Muscle of leg (tissue), 11 donors: ENCODE measurements around the gene ADGRF3. TPM values are rescaled to one million over a fixed set of nuclear protein-coding genes. Genes with fewer than 3 reads are reported as not detected.
"Not testable (repeated sequence)": the region's sequence is repeated elsewhere in the genome, so short reads cannot be mapped to it uniquely, and the experiment has no call there.

Source experiments
- DNase-seq: peaks from one replicate; pipeline ENCODE4 v3.0.0; 2013
- H3K27ac ChIP-seq: one replicate; pipeline ENCODE4 v1.5.1; 2013; ENCODE audit warnings: mild to moderate bottlenecking, low read length, control low read depth
- H3K27me3 ChIP-seq: one replicate; pipeline ENCODE4 v1.6.1; 2013; ENCODE audit warnings: low read length; ENCODE audit not compliant: control insufficient read depth, insufficient read depth
- H3K36me3 ChIP-seq: one replicate; pipeline ENCODE4 v1.6.1; 2013; ENCODE audit warnings: low read length; ENCODE audit not compliant: control insufficient read depth, insufficient read depth
- H3K4me1 ChIP-seq: one replicate; pipeline ENCODE4 v1.6.1; 2013; ENCODE audit warnings: low read length; ENCODE audit not compliant: control insufficient read depth, insufficient read depth
- H3K4me3 ChIP-seq: one replicate; pipeline ENCODE4 v1.5.1; 2013; ENCODE audit warnings: low read length, control low read depth
- H3K9me3 ChIP-seq: replicated peaks from 2 replicates; pipeline ENCODE4 v1.6.1; 2013; ENCODE audit warnings: low read depth, low read length; ENCODE audit not compliant: control insufficient read depth
- WGBS: methylation state at CpG from one replicate; pipeline ENCODE4 v1.1.5; 2013; ENCODE audit warnings: missing lambda C conversion rate; ENCODE audit not compliant: insufficient coverage; 5-methylcytosine and 5-hydroxymethylcytosine counted together
- polyA plus RNA-seq, 8 donors: library from polyadenylated mRNA; unstranded; fragments of 120-200 nt; gene quantifications; one replicate each; pipeline versions ENCODE4 v1.2.1 to v1.2.3, GENCODE V29; 2013; ENCODE audit warnings: inconsistent platforms in 1 of 8, low replicate concordance in 1 of 8; ENCODE audit not compliant: insufficient read length in 8 of 8, insufficient read depth in 1 of 8
- total RNA-seq: library from RNA; stranded (reverse); fragments of 120-200 nt; gene quantifications from one replicate; pipeline ENCODE4 v1.2.4, GENCODE V29; 2013

Gene ADGRF3
- total and polyA plus RNA-seq, 9 donors, result 0.12 to 0.54 (median 0.29) TPM

- WGBS, result no CpG with 5 or more reads among the region's 3 CpGs
Measured at GRCh38 chr2:26335231-26335630, 11.4 kb downstream of the ADGRF3 start.

DNA sequence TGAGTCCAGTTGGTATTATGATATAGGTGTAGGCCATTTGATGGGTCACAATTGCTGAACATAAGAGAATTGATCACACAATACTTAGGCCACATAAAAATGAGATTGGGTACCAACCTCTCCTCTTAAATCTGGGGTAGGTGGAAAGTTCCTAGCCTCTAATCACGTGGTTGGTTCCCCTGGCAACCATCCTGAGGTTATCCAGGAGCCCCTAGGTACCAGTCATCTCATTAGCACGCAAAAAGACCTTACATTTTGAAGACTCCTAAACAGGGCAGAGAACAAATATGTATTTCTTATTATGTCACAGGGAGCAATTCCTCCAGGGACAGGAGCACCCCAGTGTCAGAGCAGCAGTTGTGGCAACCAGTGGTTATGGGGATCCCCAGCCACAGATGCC, 13.3 kb downstream of the ADGRF3 start:
- H3K9me3 ChIP-seq, result no peaks in the 10 kb centered on the region
- peaks cover 3% of the 10 kb centered on the region for H3K4me1 ChIP-seq
- no peaks in the 10 kb centered on the region for H3K36me3 ChIP-seq
- H3K4me3 ChIP-seq, result no peak overlapping the region
- H3K27ac ChIP-seq, result no peak overlapping the region
- no peaks in the 10 kb centered on the region for H3K27me3 ChIP-seq
- WGBS, result no CpG with 5 or more reads among the region's 2 CpGs
- DNase-seq, result no peak

More at GRCh38 chr2:26335231-26335630, 11.4 kb downstream of the ADGRF3 start:
- H3K27ac ChIP-seq, result no peak overlapping the region
- H3K4me3 ChIP-seq, result no peak overlapping the region
- H3K36me3 ChIP-seq, result no peaks in the 10 kb centered on the region
- no peaks in the 10 kb centered on the region for H3K27me3 ChIP-seq
- H3K9me3 ChIP-seq, result no peaks in the 10 kb centered on the region
- peak; percentile 52 for DNase-seq
- peaks cover under 1% of the 10 kb centered on the region for H3K4me1 ChIP-seq

DNA sequence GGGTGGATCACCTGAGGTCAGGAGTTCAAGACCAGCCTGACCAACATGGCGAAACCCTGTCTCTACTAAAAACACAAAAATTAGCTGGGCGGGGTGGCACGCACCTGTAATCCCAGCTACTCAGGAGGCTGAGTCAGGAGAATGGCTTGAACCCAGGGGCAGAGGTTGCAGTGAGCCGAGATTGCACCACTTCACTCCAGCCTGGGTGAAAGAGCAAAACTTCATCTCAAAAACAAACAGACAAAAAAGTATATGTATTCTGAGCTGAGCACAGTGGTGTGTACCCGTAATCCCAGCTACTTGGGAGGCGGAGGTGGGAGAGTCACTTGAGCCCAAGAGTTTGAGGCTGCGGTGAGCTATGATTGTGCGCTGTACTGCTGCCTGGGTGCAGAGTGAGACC, 15.3 kb downstream of the ADGRF3 start:
- not testable (repeated sequence) for H3K27me3 ChIP-seq, H3K36me3 ChIP-seq, H3K9me3 ChIP-seq, H3K4me1 ChIP-seq, H3K27ac ChIP-seq, H3K4me3 ChIP-seq, DNase-seq
- 80% methylated on average over 2 of the region's 8 CpGs for WGBS

DNA sequence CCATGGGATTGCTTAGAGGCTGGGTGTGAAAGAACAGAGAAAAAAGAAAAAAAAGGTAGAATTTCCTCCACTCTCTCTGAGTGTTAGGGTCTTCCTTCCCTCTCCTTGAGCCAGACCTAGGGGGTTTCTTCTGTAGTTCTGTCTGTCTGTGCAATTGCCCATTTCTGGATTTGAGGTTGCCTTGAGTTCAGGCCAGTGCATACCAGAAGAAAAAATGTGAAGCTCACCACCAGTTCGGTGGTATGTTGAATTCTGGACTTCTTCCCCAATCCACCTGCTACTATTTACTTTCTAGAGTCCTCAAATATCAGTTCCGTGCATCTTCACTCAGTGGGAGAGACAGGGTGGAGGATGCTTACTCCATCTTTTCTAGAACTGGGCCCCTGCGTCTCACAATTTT, 16.0 kb downstream of the ADGRF3 start:
- H3K36me3 ChIP-seq, result no peaks in the 10 kb centered on the region
- no peak for DNase-seq
- no peaks in the 10 kb centered on the region for H3K27me3 ChIP-seq
- no peak overlapping the region for H3K27ac ChIP-seq
- H3K4me3 ChIP-seq, result no peak overlapping the region
- no CpG with 5 or more reads among the region's 3 CpGs for WGBS
- H3K4me1 ChIP-seq, result peaks cover 3% of the 10 kb centered on the region
- H3K9me3 ChIP-seq, result no peaks in the 10 kb centered on the region

DNA sequence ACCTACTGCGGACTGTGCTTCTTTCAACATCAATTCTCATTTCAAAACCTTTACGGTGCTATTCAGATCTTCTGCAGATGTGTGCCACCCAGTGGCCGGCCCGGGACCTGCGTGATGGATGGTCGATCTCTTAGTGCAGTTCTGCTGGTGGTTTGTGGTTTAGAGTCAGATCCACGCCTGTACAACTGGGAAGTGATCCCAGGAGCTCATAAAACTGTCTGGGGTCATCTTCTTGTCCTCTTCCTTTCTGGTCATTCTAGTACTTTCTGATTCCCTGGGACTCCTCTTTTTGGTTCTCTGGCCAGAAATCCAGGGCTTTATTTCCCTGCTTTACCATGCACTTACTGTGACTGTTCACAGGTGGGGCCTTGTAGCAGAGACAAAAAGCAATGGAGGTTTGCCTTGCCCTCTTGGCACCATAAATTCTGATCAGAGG, 16.5 kb downstream of the ADGRF3 start:
- H3K27ac ChIP-seq, result no peak overlapping the region
- peak; percentile 83 for DNase-seq
- H3K9me3 ChIP-seq, result no peaks in the 10 kb centered on the region
- no peaks in the 10 kb centered on the region for H3K27me3 ChIP-seq
- 0% methylated on average over 4 of the region's 7 CpGs for WGBS
- H3K4me3 ChIP-seq, result no peak overlapping the region
- H3K36me3 ChIP-seq, result no peaks in the 10 kb centered on the region
- H3K4me1 ChIP-seq, result peaks cover 3% of the 10 kb centered on the region

DNA sequence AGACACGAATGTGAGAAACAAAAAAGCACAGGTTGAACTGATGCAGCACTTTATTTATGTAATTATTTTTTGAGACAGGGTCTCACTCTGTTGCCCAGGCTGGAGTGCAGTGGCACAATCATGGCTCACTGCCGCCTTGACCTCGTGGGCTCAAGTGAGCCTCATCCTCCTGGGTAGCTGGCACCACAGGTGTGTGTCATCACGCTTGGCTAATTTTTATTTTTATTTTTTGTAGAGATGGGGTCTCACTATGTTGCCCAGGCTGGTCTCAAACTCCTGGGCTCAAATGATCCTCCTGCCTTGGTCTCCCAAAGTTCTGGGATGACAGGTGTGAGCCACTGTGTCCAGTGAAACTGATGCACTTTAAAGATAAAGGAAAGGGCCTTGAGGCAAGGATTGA, 17.5 kb downstream of the ADGRF3 start:
- H3K27me3 ChIP-seq, H3K36me3 ChIP-seq, H3K27ac ChIP-seq, H3K4me3 ChIP-seq, H3K9me3 ChIP-seq, DNase-seq, H3K4me1 ChIP-seq: not testable (repeated sequence)
- WGBS, result 93% methylated on average over 3 of the region's 4 CpGs

DNA sequence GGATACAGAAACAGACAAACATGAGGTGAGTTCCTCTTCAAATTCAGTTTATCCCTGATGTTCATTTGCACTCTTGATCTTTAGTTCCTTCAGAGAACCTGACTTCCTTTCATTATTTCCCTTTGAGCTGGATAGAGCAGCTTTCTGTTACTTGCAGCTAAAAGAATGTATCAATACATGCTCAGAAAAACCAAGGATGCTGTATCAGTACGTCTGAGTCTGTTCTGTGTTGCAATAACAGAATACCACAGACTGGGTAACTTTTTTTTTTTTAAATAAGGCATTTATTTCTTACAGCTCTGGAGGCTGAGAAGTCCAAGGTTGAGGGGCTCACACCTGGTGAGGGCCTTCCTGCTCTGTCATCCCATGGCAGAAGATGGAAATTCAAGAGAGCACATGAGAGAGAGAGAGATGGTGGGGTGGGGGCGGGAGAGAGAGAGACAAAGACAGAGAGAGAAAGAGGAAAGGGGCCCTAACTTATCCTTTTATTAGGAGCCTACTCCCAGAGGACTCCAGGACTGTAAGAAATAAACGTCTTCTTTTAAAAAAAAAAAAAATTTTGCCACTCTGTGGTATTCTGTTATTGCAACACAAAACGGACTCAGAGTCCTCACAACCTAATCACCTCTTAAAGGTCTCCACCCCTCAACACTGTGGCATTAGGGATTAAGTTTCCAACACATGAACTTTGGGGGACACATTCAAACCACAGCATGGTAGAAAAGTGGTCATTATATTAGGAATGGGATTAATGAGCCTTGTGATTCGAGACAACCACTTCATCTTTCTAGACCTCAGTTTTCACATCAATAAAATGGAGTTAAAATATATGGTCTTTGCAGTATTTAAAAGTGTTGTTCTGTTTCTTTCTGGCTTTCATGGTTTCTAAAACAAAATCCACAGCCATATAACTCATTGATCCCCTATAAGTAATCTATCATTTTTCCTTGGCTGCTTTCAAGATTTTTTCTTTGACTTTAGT, 19.0 kb downstream of the ADGRF3 start:
- no peaks in the 10 kb centered on the region for H3K27me3 ChIP-seq
- WGBS, result no CpG with 5 or more reads among the region's 5 CpGs
- no peak for DNase-seq
- H3K4me1 ChIP-seq, result peaks cover 3% of the 10 kb centered on the region
- H3K9me3 ChIP-seq, result no peaks in the 10 kb centered on the region
- no peaks in the 10 kb centered on the region for H3K36me3 ChIP-seq
- H3K27ac ChIP-seq, result no peak overlapping the region
- no peak overlapping the region for H3K4me3 ChIP-seq

- DNase-seq, result no peak
- 80% methylated on average over 1 of the region's 1 CpG for WGBS
- no peak overlapping the region for H3K4me3 ChIP-seq
- peaks cover 3% of the 10 kb centered on the region for H3K4me1 ChIP-seq
- no peak overlapping the region for H3K27ac ChIP-seq
- no peaks in the 10 kb centered on the region for H3K36me3 ChIP-seq
- no peaks in the 10 kb centered on the region for H3K9me3 ChIP-seq
- no peaks in the 10 kb centered on the region for H3K27me3 ChIP-seq
Measured at GRCh38 chr2:26326514-26326913, 20.1 kb downstream of the ADGRF3 start.

DNA sequence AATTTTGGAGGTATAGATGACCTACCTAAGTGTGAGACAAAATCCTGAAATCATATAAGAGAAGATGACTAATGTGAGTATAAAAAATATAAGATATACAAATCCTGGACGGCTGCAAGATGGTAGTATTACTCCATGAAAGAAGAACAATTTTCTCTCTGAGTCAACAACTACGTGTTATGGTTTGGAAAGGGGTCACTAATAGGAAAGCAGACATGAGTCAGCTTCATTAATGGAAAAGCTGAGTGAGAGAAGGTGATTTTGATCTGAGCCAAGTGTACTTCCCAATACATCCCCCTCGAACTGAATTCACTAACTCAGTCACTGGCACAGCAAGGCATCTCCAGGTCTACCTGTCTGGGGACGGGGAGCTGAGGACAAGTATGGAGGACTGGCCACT, 20.7 kb downstream of the ADGRF3 start:
- DNase-seq, result no peak
- H3K9me3 ChIP-seq, result no peaks in the 10 kb centered on the region
- H3K27me3 ChIP-seq, result no peaks in the 10 kb centered on the region
- no peak overlapping the region for H3K27ac ChIP-seq
- no CpG with 5 or more reads among the region's 4 CpGs for WGBS
- H3K4me1 ChIP-seq, result peaks cover 3% of the 10 kb centered on the region
- no peaks in the 10 kb centered on the region for H3K36me3 ChIP-seq
- H3K4me3 ChIP-seq, result no peak overlapping the region

GRCh38 chr2:26324903-26325302, 21.7 kb downstream of the ADGRF3 start:
- Histone ChIP-seq H3K4me1 (no peaks in the 10 kb centered on the region), H3K36me3 (no peaks in the 10 kb centered on the region), H3K9me3 (no peaks in the 10 kb centered on the region), H3K4me3 (no peak overlapping the region), H3K27ac (peak overlapping the region; percentile 10), H3K27me3 (no peaks in the 10 kb centered on the region)
- DNase-seq, result peak; percentile 66
- WGBS, result 80% methylated on average over 1 of the region's 3 CpGs
